K562 (cell line): ENCODE measurements around the gene MXRA7. TPM values are rescaled to one million over a fixed set of nuclear protein-coding genes. Genes with fewer than 3 reads are reported as not detected.

Source experiments
- DPF2 ChIP-seq: fragments of 450-650 bp; IDR thresholded peaks from 2 replicates; pipeline ENCODE4 v1.6.1; 2016
- FOXK2 ChIP-seq, 2 experiments: fragments of 450-650 bp; IDR thresholded peaks in 1 of 2; conservative IDR thresholded peaks in 1 of 2; 2 replicates each; pipeline ENCODE4 v1.6.1; 2016; ENCODE audit warnings: low read depth in 2 of 2, mild to moderate bottlenecking in 1 of 2
- HCFC1 ChIP-seq: IDR thresholded peaks from 2 replicates; pipeline ENCODE4 v1.6.1; 2012; ENCODE audit warnings: low read depth, low read length, improper control_type of control experiment
- HNRNPL ChIP-seq: fragments of 200-400 bp; formaldehyde crosslinking; IDR thresholded peaks from 2 replicates; pipeline ENCODE4 v1.6.1; 2017; ENCODE audit warnings: low read depth, mild to moderate bottlenecking, low read length
- KLF6 ChIP-seq: fragments of 250-450 bp; sonication (Bioruptor Pico); IDR thresholded peaks from 2 replicates; pipeline ENCODE4 v1.4.0; 2020; ENCODE audit warnings: mild to moderate bottlenecking, moderate library complexity, borderline replicate concordance
- PCBP1 ChIP-seq: fragments of 200-400 bp; formaldehyde crosslinking; IDR thresholded peaks from 2 replicates; pipeline ENCODE4 v1.6.1; 2018; ENCODE audit warnings: mild to moderate bottlenecking, low read depth, low read length; ENCODE audit not compliant: poor library complexity, severe bottlenecking
- PYGO2 ChIP-seq: fragments of 450-650 bp; IDR thresholded peaks from 2 replicates; pipeline ENCODE4 v1.6.1; 2016; ENCODE audit warnings: mild to moderate bottlenecking, missing genetic modification characterization, moderate library complexity, missing compliant biosample characterization
- TARDBP ChIP-seq: fragments of 450-650 bp; IDR thresholded peaks from 2 replicates; pipeline ENCODE4 v1.6.1; 2016
- ZNF431 ChIP-seq: sonication (generic); formaldehyde crosslinking; IDR thresholded peaks from 2 replicates; pipeline ENCODE4 v1.8.0; 2022; ENCODE audit warnings: mild to moderate bottlenecking, missing genetic modification reagents
- polyA plus RNA-seq, 8 experiments: library from polyadenylated mRNA; depleted of rRNA in 4 of 8; stranded (reverse) in 5 of 8; unstranded in 3 of 8; fragments of >200 nt; fragmentation: Nextera tagmentation in 2 of 8; fragmentation: Illumina TruSeq in 1 of 8; extraction: Ambion mirVana in 2 of 8; extraction: Trizol in 1 of 8; gene quantifications; 2 replicates each; pipeline versions ENCODE4 v1.2.1 to v1.2.3, GENCODE V29; 2011 to 2014; ENCODE audit warnings: inconsistent platforms in 1 of 8, missing spikeins in 1 of 8
- total RNA-seq, 7 experiments: library from RNA; depleted of rRNA in 6 of 7; stranded (reverse); fragments of >200 nt in 6 of 7; fragmentation: Illumina TruSeq in 2 of 7; extraction: Trizol in 2 of 7; gene quantifications; 2 replicates each; pipeline versions ENCODE4 v1.2.1 to v1.2.3, GENCODE V29; 2011 to 2021; ENCODE audit warnings: low replicate concordance in 1 of 7
- TF ChIP-seq, protein P1 (sequence below), 2 experiments: fragments of 450-650 bp in 1 of 2; sonication (generic) in 1 of 2; formaldehyde crosslinking in 1 of 2; IDR thresholded peaks; 2 replicates each; pipeline versions ENCODE4 v1.7.1 to v1.9.0; 2016 to 2022; ENCODE audit warnings: inconsistent platforms in 1 of 2, mild to moderate bottlenecking in 1 of 2, missing genetic modification reagents in 1 of 2
- TF ChIP-seq, protein P2 (sequence below): sonication (generic); formaldehyde crosslinking; IDR thresholded peaks from 2 replicates; pipeline ENCODE4 v1.9.0; 2022; ENCODE audit warnings: mild to moderate bottlenecking, missing genetic modification reagents
- TF ChIP-seq, protein P3 (sequence below): fragments of 450-650 bp; formaldehyde crosslinking; IDR thresholded peaks from 2 replicates; pipeline ENCODE4 v1.4.0; 2020; ENCODE audit warnings: mild to moderate bottlenecking, moderate library complexity

Gene MXRA7
- total and polyA plus RNA-seq, 9 of the 15 experiments (the other 6 are each of a cell fraction or from before 2014, with no cell fraction given) = 2.6 to 38.4 (median 14.3) TPM

DNA sequence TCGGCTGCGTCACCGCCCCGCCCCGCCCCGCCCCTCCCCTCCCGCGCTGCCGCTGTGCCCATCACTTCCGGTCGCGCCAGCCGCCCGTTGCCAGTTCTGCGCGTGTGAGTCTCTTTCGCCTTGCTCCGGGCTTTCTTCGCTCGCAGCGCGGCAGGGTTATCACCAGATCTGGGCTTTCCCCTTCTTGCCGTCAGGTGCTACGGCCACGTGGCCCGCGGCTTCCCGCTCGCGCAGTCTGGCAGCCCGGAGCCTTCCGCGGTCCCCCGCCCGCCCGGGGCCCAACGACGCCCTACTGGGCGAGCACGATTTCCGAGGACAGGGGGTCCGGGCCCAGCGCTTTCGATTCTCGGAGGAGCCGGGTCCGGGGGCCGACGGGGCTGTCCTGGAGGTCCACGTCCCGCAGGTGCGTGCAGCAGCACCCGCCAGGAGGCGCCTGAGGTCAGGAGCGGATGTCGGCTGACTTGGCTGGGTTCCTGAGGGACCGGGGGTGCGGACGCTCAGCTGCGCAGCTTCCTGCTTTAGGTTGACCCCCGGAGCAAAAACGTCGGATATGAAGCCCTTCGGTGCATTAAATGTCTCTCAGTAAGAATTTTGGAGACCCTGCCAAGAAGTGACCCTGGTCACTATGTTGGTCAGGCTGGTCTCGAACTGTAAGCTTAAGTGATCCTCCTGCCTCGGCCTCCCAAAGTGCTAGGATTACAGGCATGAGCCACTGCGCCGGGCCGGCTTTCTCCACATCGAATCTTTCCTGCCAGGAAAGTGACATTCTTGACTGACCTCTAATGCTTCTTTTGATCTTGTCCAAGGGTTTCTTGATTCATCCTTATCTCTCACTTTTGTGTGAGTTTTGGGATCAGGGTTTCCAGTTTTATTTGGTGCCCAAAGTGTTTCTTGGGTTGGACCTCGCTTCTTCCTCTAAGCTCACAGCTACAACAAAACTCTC lies 16.3 kb upstream of the MXRA7 start, which contains the start of gene METTL23 (continued):
- TF ChIP-seq, protein P1, sequence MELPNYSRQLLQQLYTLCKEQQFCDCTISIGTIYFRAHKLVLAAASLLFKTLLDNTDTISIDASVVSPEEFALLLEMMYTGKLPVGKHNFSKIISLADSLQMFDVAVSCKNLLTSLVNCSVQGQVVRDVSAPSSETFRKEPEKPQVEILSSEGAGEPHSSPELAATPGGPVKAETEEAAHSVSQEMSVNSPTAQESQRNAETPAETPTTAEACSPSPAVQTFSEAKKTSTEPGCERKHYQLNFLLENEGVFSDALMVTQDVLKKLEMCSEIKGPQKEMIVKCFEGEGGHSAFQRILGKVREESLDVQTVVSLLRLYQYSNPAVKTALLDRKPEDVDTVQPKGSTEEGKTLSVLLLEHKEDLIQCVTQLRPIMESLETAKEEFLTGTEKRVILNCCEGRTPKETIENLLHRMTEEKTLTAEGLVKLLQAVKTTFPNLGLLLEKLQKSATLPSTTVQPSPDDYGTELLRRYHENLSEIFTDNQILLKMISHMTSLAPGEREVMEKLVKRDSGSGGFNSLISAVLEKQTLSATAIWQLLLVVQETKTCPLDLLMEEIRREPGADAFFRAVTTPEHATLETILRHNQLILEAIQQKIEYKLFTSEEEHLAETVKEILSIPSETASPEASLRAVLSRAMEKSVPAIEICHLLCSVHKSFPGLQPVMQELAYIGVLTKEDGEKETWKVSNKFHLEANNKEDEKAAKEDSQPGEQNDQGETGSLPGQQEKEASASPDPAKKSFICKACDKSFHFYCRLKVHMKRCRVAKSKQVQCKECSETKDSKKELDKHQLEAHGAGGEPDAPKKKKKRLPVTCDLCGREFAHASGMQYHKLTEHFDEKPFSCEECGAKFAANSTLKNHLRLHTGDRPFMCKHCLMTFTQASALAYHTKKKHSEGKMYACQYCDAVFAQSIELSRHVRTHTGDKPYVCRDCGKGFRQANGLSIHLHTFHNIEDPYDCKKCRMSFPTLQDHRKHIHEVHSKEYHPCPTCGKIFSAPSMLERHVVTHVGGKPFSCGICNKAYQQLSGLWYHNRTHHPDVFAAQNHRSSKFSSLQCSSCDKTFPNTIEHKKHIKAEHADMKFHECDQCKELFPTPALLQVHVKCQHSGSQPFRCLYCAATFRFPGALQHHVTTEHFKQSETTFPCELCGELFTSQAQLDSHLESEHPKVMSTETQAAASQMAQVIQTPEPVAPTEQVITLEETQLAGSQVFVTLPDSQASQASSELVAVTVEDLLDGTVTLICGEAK (IDR thresholded peaks at IDR 0.05) = peak; percentile 59
- TF ChIP-seq, protein P1 (CRISPR knock-in tag; IDR thresholded peaks at IDR 0.05) = no peak
- TF ChIP-seq KLF6 = no peak; the same call in 1 of the 2 replicates
- TF ChIP-seq PYGO2 (tag) = no peak
- TF ChIP-seq HNRNPL = no peak; the same call in none of the 2 replicates
- peak; percentile 61; the same call in 1 of the 2 replicates for TF ChIP-seq TARDBP
- no peak for TF ChIP-seq HCFC1
- peak; percentile 94 for TF ChIP-seq PCBP1
- 0 out of 2 replicates have a peak, but pooled peaks have one; percentile 46 for TF ChIP-seq DPF2
- no peak for TF ChIP-seq FOXK2 (conservative IDR thresholded peaks at IDR 0.05 in 1 of 2, IDR thresholded peaks at IDR 0.05 in 1 of 2; ENCODE audit: low read depth in 2 of 2)
- TF ChIP-seq ZNF431 (CRISPR knock-in tag) = no peak
- TF ChIP-seq, protein P2, sequence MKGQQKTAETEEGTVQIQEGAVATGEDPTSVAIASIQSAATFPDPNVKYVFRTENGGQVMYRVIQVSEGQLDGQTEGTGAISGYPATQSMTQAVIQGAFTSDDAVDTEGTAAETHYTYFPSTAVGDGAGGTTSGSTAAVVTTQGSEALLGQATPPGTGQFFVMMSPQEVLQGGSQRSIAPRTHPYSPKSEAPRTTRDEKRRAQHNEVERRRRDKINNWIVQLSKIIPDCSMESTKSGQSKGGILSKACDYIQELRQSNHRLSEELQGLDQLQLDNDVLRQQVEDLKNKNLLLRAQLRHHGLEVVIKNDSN = peak; percentile 83
- TF ChIP-seq, protein P3, sequence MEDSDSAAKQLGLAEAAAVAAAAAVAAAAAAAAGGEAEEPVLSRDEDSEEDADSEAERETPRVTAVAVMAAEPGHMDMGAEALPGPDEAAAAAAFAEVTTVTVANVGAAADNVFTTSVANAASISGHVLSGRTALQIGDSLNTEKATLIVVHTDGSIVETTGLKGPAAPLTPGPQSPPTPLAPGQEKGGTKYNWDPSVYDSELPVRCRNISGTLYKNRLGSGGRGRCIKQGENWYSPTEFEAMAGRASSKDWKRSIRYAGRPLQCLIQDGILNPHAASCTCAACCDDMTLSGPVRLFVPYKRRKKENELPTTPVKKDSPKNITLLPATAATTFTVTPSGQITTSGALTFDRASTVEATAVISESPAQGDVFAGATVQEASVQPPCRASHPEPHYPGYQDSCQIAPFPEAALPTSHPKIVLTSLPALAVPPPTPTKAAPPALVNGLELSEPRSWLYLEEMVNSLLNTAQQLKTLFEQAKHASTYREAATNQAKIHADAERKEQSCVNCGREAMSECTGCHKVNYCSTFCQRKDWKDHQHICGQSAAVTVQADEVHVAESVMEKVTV = 0 out of 2 replicates have a peak, but pooled peaks have one; percentile 30
